HCT116 (cell line): ENCODE results near the gene DYNLT1. TPM values are rescaled to one million over a fixed set of nuclear protein-coding genes. Genes with fewer than 3 reads are reported as not detected.

Experiments used
- ATAC-seq: fragments of 200-7000 bp; cut with Tn5 transposase; 2 replicates; pipeline ENCODE4 v1.9.1; 2020; ENCODE audit warnings: mild to moderate bottlenecking, moderate library complexity
- BruUV-seq: library from RNA; stranded (reverse); fragments of 400-500 nt; replicated peaks from 2 replicates; lab custom pipeline; 2021; lab: Mats Ljungman, UMichigan
- CTCF ChIA-PET: fragments of 300-600 bp; sonication (Branson Sonifier 250); formaldehyde crosslinking; loops from one replicate; lab custom pipeline; 2021; ENCODE audit warnings: antibody characterized with exemption; lab: Charles Lee
- POLR2A ChIA-PET: fragments of 300-600, 350-600 bp; sonication (Branson Sonifier 250); formaldehyde crosslinking; loops from one replicate; lab custom pipeline; 2021; ENCODE audit warnings: antibody characterized with exemption; lab: Charles Lee
- RAD21 ChIA-PET, 2 experiments: fragments of 300-600 bp; sonication (Branson Sonifier 250); formaldehyde crosslinking; loops; one replicate each; lab custom pipeline; 2023; ENCODE audit warnings: low total read pairs in 2 of 2; ENCODE audit not compliant: uncharacterized antibody in 2 of 2, unreplicated experiment in 2 of 2, low non-redundant PET in 1 of 2; lab: Charles Lee
- DNase-seq: peaks from one replicate; pipeline ENCODE4 v3.0.0-alpha.2; 2010; ENCODE audit warnings: low read depth, low spot score
- H2AFZ ChIP-seq: fragments of 200-600 bp; shearing (Covaris generic), sonication (generic); 2 replicates; pipeline ENCODE4 v1.6.1; 2017; ENCODE audit warnings: low read depth, mixed run types, mixed read lengths, antibody characterized with exemption, low read length; ENCODE audit not compliant: poor library complexity, severe bottlenecking
- H3K27ac ChIP-seq: 2 replicates; pipeline ENCODE4 v1.5.1; 2012; ENCODE audit warnings: low read depth, low read length
- H3K27me3 ChIP-seq: fragments of 200-600 bp; sonication (generic); 2 replicates; pipeline ENCODE4 v1.6.1; 2016; ENCODE audit warnings: mixed run types, low read length, mixed read lengths; ENCODE audit not compliant: insufficient read depth
- H3K36me3 ChIP-seq, 2 experiments: fragments of 200-500 bp in 1 of 2; fragments of 200-600 bp in 1 of 2; sonication (Bioruptor generic) in 1 of 2; sonication (generic) in 1 of 2; 2 replicates each; pipeline versions ENCODE4 v1.5.1 to v1.6.1; 2014 to 2016; ENCODE audit warnings: low read length in 2 of 2, inconsistent platforms in 1 of 2, mixed read lengths in 1 of 2, mixed run types in 1 of 2; ENCODE audit not compliant: insufficient read depth in 2 of 2, control insufficient read depth in 1 of 2
- H3K4me1 ChIP-seq, 2 experiments: fragments of 200-600 bp in 1 of 2; sonication (generic) in 1 of 2; 2 replicates each; pipeline versions ENCODE4 v1.5.1 to v1.6.1; 2012 to 2017; ENCODE audit warnings: low read length in 2 of 2, inconsistent platforms in 1 of 2, mild to moderate bottlenecking in 1 of 2, mixed read lengths in 1 of 2, mixed run types in 1 of 2, moderate library complexity in 1 of 2; ENCODE audit not compliant: insufficient read depth in 2 of 2, control insufficient read depth in 1 of 2
- H3K4me2 ChIP-seq: fragments of 200-600 bp; sonication (generic); 2 replicates; pipeline ENCODE4 v1.6.1; 2017; ENCODE audit warnings: mixed run types, low read length, mixed read lengths
- H3K4me3 ChIP-seq, 2 experiments: fragments of 200-600 bp in 1 of 2; sonication (generic) in 1 of 2; replicated peaks in 1 of 2; 2 replicates each; pipeline ENCODE4 v1.5.1; 2011 to 2016; ENCODE audit warnings: low read length in 2 of 2, control low read depth in 1 of 2, low read depth in 1 of 2, mild to moderate bottlenecking in 1 of 2, mixed read lengths in 1 of 2, mixed run types in 1 of 2
- H3K79me2 ChIP-seq: fragments of 200-600 bp; sonication (generic); 2 replicates; pipeline ENCODE4 v1.6.1; 2017; ENCODE audit warnings: mild to moderate bottlenecking, mixed run types, low read length, moderate library complexity, mixed read lengths; ENCODE audit not compliant: insufficient read depth
- H3K9ac ChIP-seq: fragments of 200-600 bp; sonication (generic); 2 replicates; pipeline ENCODE4 v1.6.1; 2016; ENCODE audit warnings: low read length, mixed read lengths
- H3K9me2 ChIP-seq: fragments of 200-600 bp; sonication (generic), shearing (Covaris generic); 2 replicates; pipeline ENCODE4 v1.6.1; 2017; ENCODE audit warnings: mixed run types, mild to moderate bottlenecking, moderate library complexity; ENCODE audit not compliant: insufficient read depth
- H3K9me3 ChIP-seq, 2 experiments: fragments of 200-500 bp in 1 of 2; fragments of 200-600 bp in 1 of 2; sonication (Bioruptor generic) in 1 of 2; sonication (generic) in 1 of 2; 2 replicates each; pipeline ENCODE4 v1.6.1; 2014 to 2017; ENCODE audit warnings: low read length in 2 of 2, mixed read lengths in 2 of 2, inconsistent platforms in 1 of 2, low read depth in 1 of 2, mild to moderate bottlenecking in 1 of 2, mixed run types in 1 of 2, moderate library complexity in 1 of 2; ENCODE audit not compliant: control insufficient read depth in 1 of 2, insufficient read depth in 1 of 2
- H4K20me1 ChIP-seq: fragments of 200-600 bp; sonication (generic), shearing (Covaris generic); 2 replicates; pipeline ENCODE4 v1.6.1; 2017; ENCODE audit warnings: mixed run types, mild to moderate bottlenecking, moderate library complexity; ENCODE audit not compliant: insufficient read depth
- ATF3 ChIP-seq: IDR thresholded peaks from 2 replicates; pipeline ENCODE4 v1.6.1; 2012
- EZH2phosphoT487 ChIP-seq: fragments of 200-600 bp; IDR thresholded peaks from 2 replicates; pipeline ENCODE4 v1.6.1; 2018; ENCODE audit warnings: antibody characterized with exemption, borderline replicate concordance
- MAX ChIP-seq: IDR thresholded peaks from 2 replicates; pipeline ENCODE4 v1.6.1; 2012
- POLR2AphosphoS5 ChIP-seq: IDR thresholded peaks from 2 replicates; pipeline ENCODE4 v1.6.1; 2011; ENCODE audit warnings: mild to moderate bottlenecking, low read depth, low read length, moderate library complexity
- TCF7L2 ChIP-seq: IDR thresholded peaks from 2 replicates; pipeline ENCODE4 v1.7.0; 2011; ENCODE audit warnings: borderline replicate concordance, inconsistent platforms; ENCODE audit not compliant: insufficient read depth, insufficient read length; ENCODE audit errors: extremely low read depth
- ZFX ChIP-seq: fragments of 450-650 bp; IDR thresholded peaks from 2 replicates; pipeline ENCODE4 v1.6.1; 2017
- intact Hi-C: fragments of 100-400 bp; cut with micrococcal nuclease; formaldehyde crosslinking; loops from 2 replicates; pipeline ENCODE4 v1.10.0; 2022
- total RNA-seq: library from RNA; stranded (reverse); gene quantifications from one replicate; pipeline ENCODE4 v1.2.1, GENCODE V29; 2021; ENCODE audit not compliant: unreplicated experiment

The DYNLT1 gene
- total RNA-seq, 1 experiment from 2014 or later = 239 TPM

GRCh38 chr6:158638324-158638854 is 6.2 kb downstream of the DYNLT1 start:
- no peaks in the 10 kb centered on the region for H3K9me3 ChIP-seq
- H3K4me3 ChIP-seq = no peak overlapping the region
- ChIA-PET RAD21 (no interaction called here), CTCF (interaction anchor here (0.8 to 1.1 kb wide), 2 partner anchors 53 to 417 kb away, joined by 3 read pairs; no protein-coding TSS in a partner anchor), POLR2A (no interaction called here)
- no peaks in the 10 kb centered on the region for H4K20me1 ChIP-seq
- peaks cover 79% of the 10 kb centered on the region for H3K79me2 ChIP-seq
- peaks cover 26 to 31% of the 10 kb centered on the region in 2 experiments for H3K4me1 ChIP-seq
- H3K36me3 ChIP-seq = peaks cover 4 to 29% of the 10 kb centered on the region in 2 experiments
- no peak for ATAC-seq
- no peaks in the 10 kb centered on the region for H3K27me3 ChIP-seq
- TF ChIP-seq TCF7L2 (no peak), POLR2AphosphoS5 (no peak), EZH2phosphoT487 (no peak)
- no peak overlapping the region for H2AFZ ChIP-seq
- BruUV-seq = no TSS peak
- no peak overlapping the region for H3K4me2 ChIP-seq
- no peak for DNase-seq
- H3K9me2 ChIP-seq = no peaks in the 10 kb centered on the region
- no peak overlapping the region for H3K27ac ChIP-seq
- H3K9ac ChIP-seq = no peak overlapping the region
- intact Hi-C loops = no loop called here

GRCh38 chr6:158636778-158637177 is 7.8 kb downstream of the DYNLT1 start:
- no peak for ATAC-seq

More at GRCh38 chr6:158636778-158637177, 7.8 kb downstream of the DYNLT1 start:
- BruUV-seq = no TSS peak
- Histone ChIP-seq H3K79me2 (peaks cover 63% of the 10 kb centered on the region), H3K4me2 (no peak overlapping the region), H2AFZ (no peak overlapping the region), H3K36me3 (peaks cover 4 to 29% of the 10 kb centered on the region in 2 experiments), H4K20me1 (no peaks in the 10 kb centered on the region), H3K9me2 (no peaks in the 10 kb centered on the region), H3K9me3 (no peaks in the 10 kb centered on the region), H3K4me1 (peaks cover 15 to 28% of the 10 kb centered on the region in 2 experiments), H3K27me3 (no peaks in the 10 kb centered on the region), H3K27ac (no peak overlapping the region), H3K9ac (no peak overlapping the region), H3K4me3 (no peak overlapping the region)
- intact Hi-C loops = no loop called here
- DNase-seq = no peak
- TF ChIP-seq ZFX = no peak
- TF ChIP-seq POLR2AphosphoS5 = 0 out of 2 replicates have a peak, but pooled peaks have one; percentile 8
- TF ChIP-seq ATF3 = no peak
- no peak for TF ChIP-seq MAX
- ChIA-PET RAD21 (no interaction called here), CTCF (no interaction called here), POLR2A (no interaction called here)
